Measurements from ENCODE around the gene CAMTA1. TPM values are rescaled to one million over a fixed set of nuclear protein-coding genes. Genes with fewer than 3 reads are reported as not detected.

The CAMTA1 gene
- total RNA-seq, 1 experiment from 2014 or later: 69.5 TPM

DNA sequence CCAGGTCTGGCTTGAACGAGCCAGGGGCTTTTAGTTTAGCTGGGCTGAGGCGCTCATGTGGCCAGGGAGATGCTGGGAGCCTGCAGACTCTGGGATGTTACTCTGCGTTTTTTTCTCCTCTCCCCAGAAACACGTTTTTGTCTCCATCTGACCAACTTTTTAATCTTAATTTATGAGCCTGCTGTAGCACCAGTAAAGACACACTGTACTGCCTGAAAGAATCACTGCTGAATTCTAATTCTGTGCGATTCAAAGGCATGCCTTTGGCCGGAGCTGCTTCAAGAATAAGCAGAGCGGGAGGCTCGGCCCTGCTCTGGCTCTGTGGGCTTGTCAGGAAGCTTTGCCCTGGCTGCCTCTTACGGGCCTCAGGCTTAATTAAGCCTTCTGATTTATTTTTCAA, 129.5 kb downstream of the CAMTA1 start:
- ChIA-PET RAD21 (ENCODE audit: low non-redundant PET in 1 of 2, low total read pairs in 2 of 2, uncharacterized antibody in 2 of 2, unreplicated experiment in 2 of 2) (interaction anchor here in 1 of 2 experiments (0.7 kb wide), 1 partner anchor 58 kb away, joined by 3 read pairs; no protein-coding TSS in a partner anchor), CTCF (no interaction called here), POLR2A (no interaction called here)
- TF ChIP-seq ELF1 (IDR thresholded peaks at IDR 0.05; ENCODE audit: borderline replicate concordance, low read depth) (no peak), CBX3 (IDR thresholded peaks at IDR 0.05; ENCODE audit: low read depth) (no peak), CEBPB (IDR thresholded peaks at IDR 0.05; ENCODE audit: low read depth) (no peak), FOSL1 (IDR thresholded peaks at IDR 0.05; ENCODE audit: low read depth) (no peak), SRF (IDR thresholded peaks at IDR 0.05; ENCODE audit: low read depth) (no peak), EZH2phosphoT487 (IDR thresholded peaks at IDR 0.05; ENCODE audit: borderline replicate concordance) (no peak)
- TF ChIP-seq, protein P1, sequence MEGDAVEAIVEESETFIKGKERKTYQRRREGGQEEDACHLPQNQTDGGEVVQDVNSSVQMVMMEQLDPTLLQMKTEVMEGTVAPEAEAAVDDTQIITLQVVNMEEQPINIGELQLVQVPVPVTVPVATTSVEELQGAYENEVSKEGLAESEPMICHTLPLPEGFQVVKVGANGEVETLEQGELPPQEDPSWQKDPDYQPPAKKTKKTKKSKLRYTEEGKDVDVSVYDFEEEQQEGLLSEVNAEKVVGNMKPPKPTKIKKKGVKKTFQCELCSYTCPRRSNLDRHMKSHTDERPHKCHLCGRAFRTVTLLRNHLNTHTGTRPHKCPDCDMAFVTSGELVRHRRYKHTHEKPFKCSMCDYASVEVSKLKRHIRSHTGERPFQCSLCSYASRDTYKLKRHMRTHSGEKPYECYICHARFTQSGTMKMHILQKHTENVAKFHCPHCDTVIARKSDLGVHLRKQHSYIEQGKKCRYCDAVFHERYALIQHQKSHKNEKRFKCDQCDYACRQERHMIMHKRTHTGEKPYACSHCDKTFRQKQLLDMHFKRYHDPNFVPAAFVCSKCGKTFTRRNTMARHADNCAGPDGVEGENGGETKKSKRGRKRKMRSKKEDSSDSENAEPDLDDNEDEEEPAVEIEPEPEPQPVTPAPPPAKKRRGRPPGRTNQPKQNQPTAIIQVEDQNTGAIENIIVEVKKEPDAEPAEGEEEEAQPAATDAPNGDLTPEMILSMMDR (IDR thresholded peaks at IDR 0.05 in 2 of 3, conservative IDR thresholded peaks at IDR 0.05 in 1 of 3; ENCODE audit: borderline replicate concordance in 1 of 3, insufficient read depth in 1 of 3, low read depth in 2 of 3, low read length in 2 of 3): no peak
- Histone ChIP-seq H3K9me2 (ENCODE audit: insufficient read depth) (no peaks in the 10 kb centered on the region), H3K4me1 (ENCODE audit: control insufficient read depth in 1 of 2, insufficient read depth in 2 of 2, low read length in 2 of 2) (peaks cover 0 to 5% of the 10 kb centered on the region in 2 experiments; a peak in 1 of 4 replicates), H3K4me2 (ENCODE audit: low read length) (no peak overlapping the region), H3K9me3 (ENCODE audit: control insufficient read depth in 1 of 2, insufficient read depth in 1 of 2, low read depth in 1 of 2, low read length in 2 of 2) (no peaks in the 10 kb centered on the region), H3K9ac (ENCODE audit: low read length) (no peak overlapping the region), H2AFZ (ENCODE audit: low read depth, low read length, poor library complexity, severe bottlenecking) (no peak overlapping the region), H3K36me3 (ENCODE audit: control insufficient read depth in 1 of 2, insufficient read depth in 2 of 2, low read length in 2 of 2) (no peaks in the 10 kb centered on the region), H3K27me3 (ENCODE audit: insufficient read depth, low read length) (no peaks in the 10 kb centered on the region), H3K79me2 (ENCODE audit: insufficient read depth, low read length) (no peaks in the 10 kb centered on the region), H3K4me3 (replicated peaks in 1 of 2; ENCODE audit: low read depth in 1 of 2, low read length in 2 of 2) (no peak overlapping the region), H3K27ac (ENCODE audit: low read depth, low read length) (no peak overlapping the region), H4K20me1 (ENCODE audit: insufficient read depth) (no peaks in the 10 kb centered on the region)
- no peak for ATAC-seq
- no TSS peak for BruUV-seq (replicated peaks)
- DNase-seq (ENCODE audit: low read depth, low spot score): no peak
- intact Hi-C loops (cut with micrococcal nuclease): no loop called here

DNA sequence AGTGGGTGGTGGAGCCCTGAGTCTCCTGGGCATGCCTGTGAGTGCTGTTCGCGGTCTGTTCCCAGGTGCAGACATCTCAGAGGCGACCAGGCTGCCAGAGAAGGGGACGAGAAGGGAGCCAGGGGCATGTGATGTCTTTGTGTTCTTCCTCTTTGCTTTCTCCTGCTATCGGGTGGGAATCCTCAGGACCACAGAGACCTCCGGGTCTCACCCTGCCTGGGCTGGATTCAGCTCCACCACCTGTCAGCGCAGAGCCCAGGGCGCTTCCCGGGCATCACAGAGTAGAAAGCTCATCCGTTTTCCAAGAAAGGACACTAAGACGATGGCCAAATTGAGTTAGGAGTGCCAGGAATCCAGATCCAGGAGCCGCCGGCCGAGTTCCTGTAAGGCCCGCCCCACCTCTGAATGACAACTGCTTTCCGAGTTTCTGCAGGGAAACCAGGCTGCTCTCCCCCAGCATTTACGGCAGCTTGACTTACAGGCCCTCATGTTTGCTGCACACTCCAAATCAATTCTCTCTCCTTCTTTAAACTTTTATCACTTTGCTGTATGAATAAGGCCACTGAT, 130.8 kb downstream of the CAMTA1 start:
- Histone ChIP-seq H3K4me3 (replicated peaks in 1 of 2; ENCODE audit: low read depth in 1 of 2, low read length in 2 of 2) (no peak overlapping the region), H3K27ac (ENCODE audit: low read depth, low read length) (no peak overlapping the region), H3K4me1 (ENCODE audit: control insufficient read depth in 1 of 2, insufficient read depth in 2 of 2, low read length in 2 of 2) (peaks cover 0 to 5% of the 10 kb centered on the region in 2 experiments; a peak in 1 of 4 replicates), H3K9me3 (ENCODE audit: control insufficient read depth in 1 of 2, insufficient read depth in 1 of 2, low read depth in 1 of 2, low read length in 2 of 2) (no peaks in the 10 kb centered on the region), H3K9me2 (ENCODE audit: insufficient read depth) (no peaks in the 10 kb centered on the region), H3K36me3 (ENCODE audit: control insufficient read depth in 1 of 2, insufficient read depth in 2 of 2, low read length in 2 of 2) (no peaks in the 10 kb centered on the region), H2AFZ (ENCODE audit: low read depth, low read length, poor library complexity, severe bottlenecking) (no peak overlapping the region), H3K4me2 (ENCODE audit: low read length) (no peak overlapping the region), H4K20me1 (ENCODE audit: insufficient read depth) (no peaks in the 10 kb centered on the region), H3K27me3 (ENCODE audit: insufficient read depth, low read length) (no peaks in the 10 kb centered on the region), H3K9ac (ENCODE audit: low read length) (no peak overlapping the region), H3K79me2 (ENCODE audit: insufficient read depth, low read length) (no peaks in the 10 kb centered on the region)
- RAD21 ChIA-PET (ENCODE audit: low non-redundant PET in 1 of 2, low total read pairs in 2 of 2, uncharacterized antibody in 2 of 2, unreplicated experiment in 2 of 2): no interaction called here
- intact Hi-C loops (cut with micrococcal nuclease): no loop called here
- CTCF ChIA-PET: no interaction called here
- POLR2A ChIA-PET: no interaction called here
- ATAC-seq (no peak), DNase-seq (ENCODE audit: low read depth, low spot score) (no peak)
- BruUV-seq (replicated peaks): no TSS peak
- TF ChIP-seq TCF7L2 (IDR thresholded peaks at IDR 0.05; ENCODE audit: borderline replicate concordance, extremely low read depth, insufficient read depth, insufficient read length) (no peak), SP1 (IDR thresholded peaks at IDR 0.05; ENCODE audit: low read depth) (no peak), POLR2AphosphoS5 (IDR thresholded peaks at IDR 0.05; ENCODE audit: low read depth, low read length) (no peak), RAD21 (IDR thresholded peaks at IDR 0.05; ENCODE audit: low read depth) (no peak), SIN3A (IDR thresholded peaks at IDR 0.05; ENCODE audit: low read depth) (no peak), POLR2A (IDR thresholded peaks at IDR 0.05; ENCODE audit: borderline replicate concordance, extremely low read depth, insufficient read depth, insufficient read length) (no peak), ELF1 (IDR thresholded peaks at IDR 0.05; ENCODE audit: borderline replicate concordance, low read depth) (no peak), FOSL1 (IDR thresholded peaks at IDR 0.05; ENCODE audit: low read depth) (no peak), EZH2 (IDR thresholded peaks at IDR 0.05) (no peak), YY1 (IDR thresholded peaks at IDR 0.05; ENCODE audit: extremely low read depth, insufficient replicate concordance, low read depth, low read length) (no peak)
- TF ChIP-seq, protein P2, sequence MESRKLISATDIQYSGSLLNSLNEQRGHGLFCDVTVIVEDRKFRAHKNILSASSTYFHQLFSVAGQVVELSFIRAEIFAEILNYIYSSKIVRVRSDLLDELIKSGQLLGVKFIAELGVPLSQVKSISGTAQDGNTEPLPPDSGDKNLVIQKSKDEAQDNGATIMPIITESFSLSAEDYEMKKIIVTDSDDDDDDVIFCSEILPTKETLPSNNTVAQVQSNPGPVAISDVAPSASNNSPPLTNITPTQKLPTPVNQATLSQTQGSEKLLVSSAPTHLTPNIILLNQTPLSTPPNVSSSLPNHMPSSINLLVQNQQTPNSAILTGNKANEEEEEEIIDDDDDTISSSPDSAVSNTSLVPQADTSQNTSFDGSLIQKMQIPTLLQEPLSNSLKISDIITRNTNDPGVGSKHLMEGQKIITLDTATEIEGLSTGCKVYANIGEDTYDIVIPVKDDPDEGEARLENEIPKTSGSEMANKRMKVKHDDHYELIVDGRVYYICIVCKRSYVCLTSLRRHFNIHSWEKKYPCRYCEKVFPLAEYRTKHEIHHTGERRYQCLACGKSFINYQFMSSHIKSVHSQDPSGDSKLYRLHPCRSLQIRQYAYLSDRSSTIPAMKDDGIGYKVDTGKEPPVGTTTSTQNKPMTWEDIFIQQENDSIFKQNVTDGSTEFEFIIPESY (IDR thresholded peaks at IDR 0.05; ENCODE audit: extremely low read depth, insufficient replicate concordance, low read length): no peak
- TF ChIP-seq, protein P3, sequence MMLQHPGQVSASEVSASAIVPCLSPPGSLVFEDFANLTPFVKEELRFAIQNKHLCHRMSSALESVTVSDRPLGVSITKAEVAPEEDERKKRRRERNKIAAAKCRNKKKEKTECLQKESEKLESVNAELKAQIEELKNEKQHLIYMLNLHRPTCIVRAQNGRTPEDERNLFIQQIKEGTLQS (IDR thresholded peaks at IDR 0.05): no peak

Data from HCT116 (cell line).